Right atrium auricular region (tissue), 2 donors: Measurements from ENCODE around the gene PDE4D. TPM values are rescaled to one million over a fixed set of nuclear protein-coding genes. Genes with fewer than 3 reads are reported as not detected.

Source experiments
- DNase-seq: peaks from one replicate; pipeline ENCODE4 v3.0.0-alpha.2; 2019; ENCODE audit warnings: low spot score
- H3K27ac ChIP-seq, 2 donors: fragments of 200-600 bp; sonication (generic); 1 replicate in 1 of 2; 2 replicates in 1 of 2; pipeline ENCODE4 v1.5.1; 2016 to 2019
- H3K27me3 ChIP-seq, 2 donors: fragments of 200-600 bp; sonication (generic); one replicate each; pipeline versions ENCODE4 v1.5.1 to v1.6.0; 2017 to 2019
- H3K36me3 ChIP-seq: fragments of 200-600 bp; sonication (generic); one replicate; pipeline ENCODE4 v1.5.1; 2016
- H3K4me1 ChIP-seq, 2 donors: fragments of 200-600 bp; sonication (generic); one replicate each; pipeline versions ENCODE4 v1.5.1 to v1.6.0; 2017 to 2019
- H3K4me3 ChIP-seq, 2 donors: fragments of 200-600 bp; sonication (generic); 1 replicate in 1 of 2; 2 replicates in 1 of 2; pipeline ENCODE4 v1.5.1; 2017 to 2019; ENCODE audit warnings: mild to moderate bottlenecking in 1 of 2, moderate library complexity in 1 of 2
- H3K9me3 ChIP-seq, 2 donors: fragments of 200-600 bp; sonication (generic); one replicate each; pipeline ENCODE4 v1.5.1; 2019
- CTCF ChIP-seq, 2 donors: fragments of 200-600 bp; sonication (generic); IDR thresholded peaks; one replicate each; pipeline ENCODE4 v1.5.1; 2019; ENCODE audit warnings: antibody characterized with exemption in 2 of 2
- total RNA-seq, 2 donors: library from RNA; depleted of rRNA; stranded (reverse); fragments of >200 nt; gene quantifications; one replicate each; pipeline ENCODE4 v1.1.0, GENCODE V29; 2016

The PDE4D gene
- total RNA-seq, 2 donors from 2014 or later, result 43.3 to 44.0 TPM

GRCh38 chr5:59525311-59525710 lies 368.2 kb downstream of the PDE4D start:
- Histone ChIP-seq H3K36me3 (no peaks in the 10 kb centered on the region), H3K9me3 (no peaks in the 10 kb centered on the region), H3K4me3 (no peak overlapping the region), H3K27me3 (no peaks in the 10 kb centered on the region), H3K4me1 (no peaks in the 10 kb centered on the region), H3K27ac (no peak overlapping the region)
- no peak for TF ChIP-seq CTCF (IDR thresholded peaks at IDR 0.05)
- no peak for DNase-seq

- Histone ChIP-seq H3K9me3 (no peaks in the 10 kb centered on the region), H3K27ac (no peak overlapping the region), H3K36me3 (no peaks in the 10 kb centered on the region)
Observed at GRCh38 chr5:59522201-59522831, 371.2 kb downstream of the PDE4D start.

GRCh38 chr5:59521476-59521875 lies 372.1 kb downstream of the PDE4D start:
- Histone ChIP-seq H3K27ac (no peak overlapping the region), H3K27me3 (no peaks in the 10 kb centered on the region), H3K9me3 (no peaks in the 10 kb centered on the region), H3K36me3 (no peaks in the 10 kb centered on the region), H3K4me3 (no peak overlapping the region), H3K4me1 (no peaks in the 10 kb centered on the region)
- TF ChIP-seq CTCF (IDR thresholded peaks at IDR 0.05), result no peak
- no peak for DNase-seq

More at GRCh38 chr5:59522201-59522831, 371.2 kb downstream of the PDE4D start:
- Histone ChIP-seq H3K4me1 (no peaks in the 10 kb centered on the region), H3K4me3 (no peak overlapping the region), H3K27me3 (no peaks in the 10 kb centered on the region)
- no peak for TF ChIP-seq CTCF (IDR thresholded peaks at IDR 0.05)
- no peak for DNase-seq

- Histone ChIP-seq H3K27ac (no peak overlapping the region), H3K27me3 (no peaks in the 10 kb centered on the region), H3K9me3 (no peaks in the 10 kb centered on the region), H3K36me3 (no peaks in the 10 kb centered on the region), H3K4me1 (no peaks in the 10 kb centered on the region), H3K4me3 (no peak overlapping the region)
- no peak for TF ChIP-seq CTCF (IDR thresholded peaks at IDR 0.05)
- DNase-seq, result no peak
Observed at GRCh38 chr5:59519338-59519737, 374.2 kb downstream of the PDE4D start.

- DNase-seq, result no peak
- no peak overlapping the region for H3K27ac ChIP-seq
- no peak overlapping the region for H3K4me3 ChIP-seq
- H3K36me3 ChIP-seq, result no peaks in the 10 kb centered on the region
- no peaks in the 10 kb centered on the region for H3K27me3 ChIP-seq
- no peaks in the 10 kb centered on the region for H3K4me1 ChIP-seq
- no peaks in the 10 kb centered on the region for H3K9me3 ChIP-seq
- no peak for TF ChIP-seq CTCF (IDR thresholded peaks at IDR 0.05)
Observed at GRCh38 chr5:59517926-59518585, 375.5 kb downstream of the PDE4D start.
